ENCODE data around the gene SYNPR.

SYNPR gene

DNA sequence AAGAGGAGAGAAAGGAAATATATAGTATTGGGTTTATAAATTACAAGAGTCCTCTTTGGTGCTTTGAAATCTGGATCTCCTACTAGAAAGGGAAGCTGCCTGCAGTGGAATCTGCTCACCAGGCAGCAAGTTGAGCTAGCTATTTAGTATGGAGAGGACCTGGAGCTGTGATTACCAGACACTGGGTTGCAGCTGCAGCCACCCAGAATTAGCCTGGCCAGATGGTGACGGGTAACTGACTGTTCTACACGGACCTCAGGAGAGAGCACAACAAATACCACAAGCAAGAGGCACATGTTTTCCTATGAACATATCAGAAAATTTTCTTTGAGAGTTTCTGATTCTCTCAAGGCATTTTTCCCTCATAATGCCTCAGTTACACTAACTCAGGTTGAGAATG lies 46.5 kb downstream of the SYNPR start:
- no peak for DNase-seq (ENCODE audit: low read depth, low spot score)
- TF ChIP-seq, protein P1, sequence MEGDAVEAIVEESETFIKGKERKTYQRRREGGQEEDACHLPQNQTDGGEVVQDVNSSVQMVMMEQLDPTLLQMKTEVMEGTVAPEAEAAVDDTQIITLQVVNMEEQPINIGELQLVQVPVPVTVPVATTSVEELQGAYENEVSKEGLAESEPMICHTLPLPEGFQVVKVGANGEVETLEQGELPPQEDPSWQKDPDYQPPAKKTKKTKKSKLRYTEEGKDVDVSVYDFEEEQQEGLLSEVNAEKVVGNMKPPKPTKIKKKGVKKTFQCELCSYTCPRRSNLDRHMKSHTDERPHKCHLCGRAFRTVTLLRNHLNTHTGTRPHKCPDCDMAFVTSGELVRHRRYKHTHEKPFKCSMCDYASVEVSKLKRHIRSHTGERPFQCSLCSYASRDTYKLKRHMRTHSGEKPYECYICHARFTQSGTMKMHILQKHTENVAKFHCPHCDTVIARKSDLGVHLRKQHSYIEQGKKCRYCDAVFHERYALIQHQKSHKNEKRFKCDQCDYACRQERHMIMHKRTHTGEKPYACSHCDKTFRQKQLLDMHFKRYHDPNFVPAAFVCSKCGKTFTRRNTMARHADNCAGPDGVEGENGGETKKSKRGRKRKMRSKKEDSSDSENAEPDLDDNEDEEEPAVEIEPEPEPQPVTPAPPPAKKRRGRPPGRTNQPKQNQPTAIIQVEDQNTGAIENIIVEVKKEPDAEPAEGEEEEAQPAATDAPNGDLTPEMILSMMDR (IDR thresholded peaks at IDR 0.05; ENCODE audit: low read depth, low read length), result no peak
- no peak overlapping the region for H3K4me3 ChIP-seq (ENCODE audit: low read depth, low read length)
- in situ Hi-C loops (cut with HindIII; ENCODE audit: low sequenced_read_pairs), result no loop called here

DNA sequence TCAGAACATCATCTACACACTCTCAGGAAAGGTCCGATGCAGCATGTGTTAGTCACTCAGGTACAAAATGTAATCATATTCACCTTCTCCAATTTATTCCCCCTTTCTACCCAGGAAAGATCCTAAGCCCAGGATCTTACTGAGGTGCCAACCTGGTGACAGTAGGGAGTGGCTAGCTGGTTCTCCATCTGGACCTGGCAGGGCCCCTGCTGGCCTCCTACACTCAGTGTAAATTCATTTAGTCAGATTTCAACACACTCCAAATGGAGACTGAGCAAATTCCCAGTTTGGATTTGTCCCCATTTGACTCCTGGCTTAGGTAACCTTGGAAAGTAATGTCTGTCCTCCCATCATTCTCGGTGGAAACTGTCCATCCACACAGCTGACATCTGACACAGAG lies 47.3 kb downstream of the SYNPR start:
- H3K4me3 ChIP-seq (ENCODE audit: low read depth, low read length), result no peak overlapping the region
- no peak for DNase-seq (ENCODE audit: low read depth, low spot score)
- TF ChIP-seq, protein P1 (IDR thresholded peaks at IDR 0.05; ENCODE audit: low read depth, low read length), result no peak
- in situ Hi-C loops (cut with HindIII; ENCODE audit: low sequenced_read_pairs), result no loop called here

DNA sequence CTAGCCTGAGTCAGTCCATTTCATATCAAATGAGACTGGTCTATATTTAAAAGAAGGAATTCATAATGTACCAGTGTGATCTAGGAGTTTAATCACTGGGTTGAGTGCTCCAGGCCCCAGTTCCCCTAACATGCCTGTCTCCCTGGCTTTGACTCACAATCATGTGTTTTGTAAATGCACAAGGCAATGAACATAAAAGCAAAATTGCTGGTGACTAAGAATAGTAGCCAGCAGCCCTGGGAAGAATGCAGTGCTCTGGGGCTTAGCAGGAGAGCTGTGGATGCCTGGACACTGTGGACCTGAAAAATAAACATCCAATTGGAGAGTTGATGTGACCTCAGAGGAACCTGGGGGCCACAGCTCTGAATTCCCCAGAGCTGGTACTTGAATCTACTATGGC lies 50.3 kb downstream of the SYNPR start:
- no peak overlapping the region for H3K4me3 ChIP-seq (ENCODE audit: low read depth, low read length)
- TF ChIP-seq, protein P1 (IDR thresholded peaks at IDR 0.05; ENCODE audit: low read depth, low read length), result no peak
- in situ Hi-C loops (cut with HindIII; ENCODE audit: low sequenced_read_pairs), result no loop called here
- DNase-seq (ENCODE audit: low read depth, low spot score), result peak; percentile 59

DNA sequence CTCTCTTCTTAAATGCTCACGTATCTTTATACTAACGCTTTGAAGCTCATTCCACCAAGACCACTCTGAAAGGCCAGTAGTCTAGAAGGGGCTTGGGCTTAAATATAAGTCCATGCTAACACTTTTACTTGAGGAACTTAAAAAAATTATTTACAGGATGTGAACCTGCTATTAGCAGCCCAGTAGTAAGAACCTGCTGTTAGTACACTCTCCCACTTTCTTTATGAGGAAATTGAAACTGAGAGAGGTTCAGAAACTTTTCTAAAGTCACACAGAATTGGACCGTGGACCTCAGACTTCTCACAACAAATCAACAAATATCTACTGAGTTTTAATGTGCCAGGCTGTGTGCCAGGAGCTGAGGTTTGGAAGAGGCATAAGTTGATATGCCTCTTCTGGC lies 53.4 kb downstream of the SYNPR start:
- TF ChIP-seq, protein P1 (IDR thresholded peaks at IDR 0.05; ENCODE audit: low read depth, low read length), result no peak
- in situ Hi-C loops (cut with HindIII; ENCODE audit: low sequenced_read_pairs), result no loop called here
- H3K4me3 ChIP-seq (ENCODE audit: low read depth, low read length), result no peak overlapping the region

DNA sequence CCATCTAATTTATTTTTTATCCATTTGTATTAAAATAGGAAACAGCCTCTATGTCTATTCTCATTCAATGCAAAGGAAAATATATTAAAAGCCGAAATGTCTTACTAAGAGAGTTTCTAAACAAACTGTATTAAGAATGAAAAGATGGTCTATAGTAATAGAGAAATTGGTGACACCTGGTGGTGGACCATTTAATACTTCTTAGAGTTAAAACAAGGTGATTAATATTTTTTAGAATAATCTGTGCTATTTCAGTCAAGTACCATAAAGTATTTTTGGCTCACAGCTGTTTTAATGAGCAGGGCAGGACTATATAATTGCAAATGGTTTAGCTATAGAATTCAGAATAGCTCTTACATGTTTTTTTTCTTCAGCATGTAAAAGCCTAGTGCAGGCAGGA lies 55.7 kb downstream of the SYNPR start:
- peak; percentile 34 for DNase-seq (ENCODE audit: low read depth, low spot score)
- no peak overlapping the region for H3K4me3 ChIP-seq (ENCODE audit: low read depth, low read length)
- in situ Hi-C loops (cut with HindIII; ENCODE audit: low sequenced_read_pairs), result no loop called here
- TF ChIP-seq, protein P1 (IDR thresholded peaks at IDR 0.05; ENCODE audit: low read depth, low read length), result peak; percentile 30

More for the DNA sequence above, 53.4 kb downstream of the SYNPR start:
- no peak for DNase-seq (ENCODE audit: low read depth, low spot score)

DNA sequence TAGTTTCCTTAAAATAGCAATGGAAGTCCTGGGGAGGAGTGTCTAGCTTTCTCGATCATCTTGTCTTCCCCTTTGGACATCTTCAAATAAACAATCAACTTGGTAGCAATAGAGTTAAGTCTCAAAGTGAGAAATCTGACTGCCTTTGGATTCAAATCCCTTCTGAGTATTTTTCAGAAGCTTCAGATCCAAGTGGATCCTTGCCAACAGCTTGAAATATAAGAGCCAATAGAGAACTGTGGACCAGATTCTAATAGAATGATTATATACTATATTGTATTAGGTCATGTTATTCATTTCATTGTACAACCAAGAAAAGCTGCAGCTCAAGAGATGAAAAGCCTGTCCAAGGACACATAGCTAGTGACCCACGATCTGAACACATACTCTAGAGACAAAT lies 60.2 kb downstream of the SYNPR start:
- no peak for DNase-seq (ENCODE audit: low read depth, low spot score)
- TF ChIP-seq, protein P1 (IDR thresholded peaks at IDR 0.05; ENCODE audit: low read depth, low read length), result no peak
- no peak overlapping the region for H3K4me3 ChIP-seq (ENCODE audit: low read depth, low read length)
- in situ Hi-C loops (cut with HindIII; ENCODE audit: low sequenced_read_pairs), result no loop called here

DNA sequence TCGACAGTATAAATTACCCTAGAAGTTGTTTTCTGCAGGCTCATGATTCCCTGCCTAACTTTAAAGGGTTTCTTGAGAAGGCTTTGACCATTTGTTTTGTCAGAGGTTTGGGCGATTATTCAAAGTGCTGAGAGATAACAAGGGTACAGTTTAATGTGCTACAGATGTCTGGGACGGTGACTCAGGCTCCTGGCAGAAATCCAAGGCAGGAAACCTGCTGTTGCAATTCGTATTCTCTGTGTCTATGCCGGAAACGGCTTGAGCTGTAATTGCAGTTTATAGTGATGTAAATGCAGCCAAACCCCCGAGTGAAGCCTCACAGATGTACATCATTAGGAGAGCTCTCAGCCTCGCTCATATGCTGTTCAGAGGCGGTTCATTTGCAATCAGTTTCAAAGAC lies 65.6 kb downstream of the SYNPR start:
- in situ Hi-C loops (cut with HindIII; ENCODE audit: low sequenced_read_pairs), result no loop called here
- H3K4me3 ChIP-seq (ENCODE audit: low read depth, low read length), result no peak overlapping the region
- TF ChIP-seq, protein P1 (IDR thresholded peaks at IDR 0.05; ENCODE audit: low read depth, low read length), result no peak
- peak; percentile 98 for DNase-seq (ENCODE audit: low read depth, low spot score)

Measured in astrocyte of the spinal cord (primary cell).